ENCODE results near the gene ATP5PD.
A peak's percentile ranks its signal among the peaks of the same experiment; 100 is the strongest.

Gene ATP5PD

DNA sequence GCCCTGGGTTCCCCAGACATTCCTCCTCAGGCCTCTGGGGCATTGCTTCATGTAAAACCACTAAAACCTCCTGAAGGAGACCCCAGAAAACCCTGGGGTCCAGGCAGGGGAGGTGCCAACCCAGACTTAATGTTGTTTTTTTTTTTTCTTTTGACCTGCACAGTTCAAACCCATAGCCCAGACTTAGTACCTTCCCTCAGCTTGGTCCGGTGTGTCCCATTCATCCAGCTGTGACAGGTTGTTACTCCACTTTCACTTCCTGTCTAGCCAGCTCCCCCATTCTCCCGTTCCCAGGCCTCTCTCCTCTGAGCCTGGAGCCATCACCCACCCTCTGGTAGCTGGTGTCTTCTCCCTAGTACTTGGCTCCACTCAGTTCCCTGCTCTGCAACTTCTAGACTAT, 54.5 kb downstream of the ATP5PD start:
- TF ChIP-seq, protein P1, sequence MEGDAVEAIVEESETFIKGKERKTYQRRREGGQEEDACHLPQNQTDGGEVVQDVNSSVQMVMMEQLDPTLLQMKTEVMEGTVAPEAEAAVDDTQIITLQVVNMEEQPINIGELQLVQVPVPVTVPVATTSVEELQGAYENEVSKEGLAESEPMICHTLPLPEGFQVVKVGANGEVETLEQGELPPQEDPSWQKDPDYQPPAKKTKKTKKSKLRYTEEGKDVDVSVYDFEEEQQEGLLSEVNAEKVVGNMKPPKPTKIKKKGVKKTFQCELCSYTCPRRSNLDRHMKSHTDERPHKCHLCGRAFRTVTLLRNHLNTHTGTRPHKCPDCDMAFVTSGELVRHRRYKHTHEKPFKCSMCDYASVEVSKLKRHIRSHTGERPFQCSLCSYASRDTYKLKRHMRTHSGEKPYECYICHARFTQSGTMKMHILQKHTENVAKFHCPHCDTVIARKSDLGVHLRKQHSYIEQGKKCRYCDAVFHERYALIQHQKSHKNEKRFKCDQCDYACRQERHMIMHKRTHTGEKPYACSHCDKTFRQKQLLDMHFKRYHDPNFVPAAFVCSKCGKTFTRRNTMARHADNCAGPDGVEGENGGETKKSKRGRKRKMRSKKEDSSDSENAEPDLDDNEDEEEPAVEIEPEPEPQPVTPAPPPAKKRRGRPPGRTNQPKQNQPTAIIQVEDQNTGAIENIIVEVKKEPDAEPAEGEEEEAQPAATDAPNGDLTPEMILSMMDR (conservative IDR thresholded peaks at IDR 0.05) = no peak
- peak overlapping the region; percentile 81 for H3K27ac ChIP-seq

DNA sequence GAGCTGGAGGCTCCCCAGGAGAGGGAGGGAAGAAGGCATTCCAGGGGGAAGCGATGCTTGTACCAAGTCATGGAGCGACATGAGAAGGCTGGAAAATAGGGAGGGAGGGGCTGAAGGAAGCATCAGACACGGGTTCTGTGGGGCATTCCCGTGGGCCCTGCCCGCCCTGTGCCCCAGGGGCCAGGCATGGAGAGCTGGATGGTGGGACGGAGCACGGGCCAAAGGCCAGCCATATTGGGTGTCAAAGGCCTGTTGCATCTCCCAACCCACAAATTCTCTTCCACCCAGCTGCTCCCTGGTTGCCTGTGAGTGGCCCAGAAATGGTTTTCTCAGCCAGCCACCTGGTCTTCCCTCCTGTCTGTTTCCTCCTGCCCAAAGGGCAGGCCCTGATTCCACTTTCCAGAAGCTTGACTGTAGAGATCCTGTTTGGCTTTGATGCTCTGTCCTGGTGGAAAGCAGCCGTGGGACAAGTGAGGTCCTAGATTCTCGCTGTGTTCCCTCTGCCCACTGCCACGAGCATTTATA, 56.1 kb downstream of the ATP5PD start:
- TF ChIP-seq ZFX (IDR thresholded peaks at IDR 0.05) = no peak
- TF ChIP-seq, protein P1 (conservative IDR thresholded peaks at IDR 0.05) = no peak
- H3K27ac ChIP-seq = peak overlapping the region; percentile 81

Measured in C4-2B (cell line).